MM.1S (cell line): ENCODE data around the gene G0S2.
"Not testable (repeated sequence)": the region's sequence is repeated elsewhere in the genome, so short reads cannot be mapped to it uniquely, and the experiment has no call there.

Experiments
- CTCF ChIP-seq: fragments of 300-600 bp; sonication (generic); IDR thresholded peaks from 2 replicates; pipeline ENCODE4 v1.5.1; 2016; ENCODE audit warnings: antibody characterized with exemption, low read length, mixed read lengths
- EZH2 ChIP-seq: fragments of 300-600 bp; sonication (generic); optimal IDR thresholded peaks from 2 replicates; pipeline ENCODE3; 2017; ENCODE audit warnings: low read depth, mild to moderate bottlenecking, antibody characterized with exemption, low read length, mixed read lengths
- EZH2phosphoT487 ChIP-seq: fragments of 300-600 bp; sonication (generic); IDR thresholded peaks from 2 replicates; pipeline ENCODE4 v1.6.1; 2018; ENCODE audit warnings: antibody characterized with exemption, low read length

- not testable (repeated sequence) for TF ChIP-seq CTCF, EZH2, EZH2phosphoT487
These were observed 25.5 kb downstream of the G0S2 start for GRCh38 chr1:209700686-209701085.
